Middle frontal gyrus (tissue), 1 donor: ENCODE results near the gene MDC1.
"Not testable (repeated sequence)": the region's sequence is repeated elsewhere in the genome, so short reads cannot be mapped to it uniquely, and the experiment has no call there.

ENCODE experiments used
- DNase-seq: peaks from one replicate; pipeline ENCODE4 v3.0.0-alpha.2; 2015; ENCODE audit warnings: low spot score; ENCODE audit errors: extremely low spot score

The MDC1 gene, protein sequence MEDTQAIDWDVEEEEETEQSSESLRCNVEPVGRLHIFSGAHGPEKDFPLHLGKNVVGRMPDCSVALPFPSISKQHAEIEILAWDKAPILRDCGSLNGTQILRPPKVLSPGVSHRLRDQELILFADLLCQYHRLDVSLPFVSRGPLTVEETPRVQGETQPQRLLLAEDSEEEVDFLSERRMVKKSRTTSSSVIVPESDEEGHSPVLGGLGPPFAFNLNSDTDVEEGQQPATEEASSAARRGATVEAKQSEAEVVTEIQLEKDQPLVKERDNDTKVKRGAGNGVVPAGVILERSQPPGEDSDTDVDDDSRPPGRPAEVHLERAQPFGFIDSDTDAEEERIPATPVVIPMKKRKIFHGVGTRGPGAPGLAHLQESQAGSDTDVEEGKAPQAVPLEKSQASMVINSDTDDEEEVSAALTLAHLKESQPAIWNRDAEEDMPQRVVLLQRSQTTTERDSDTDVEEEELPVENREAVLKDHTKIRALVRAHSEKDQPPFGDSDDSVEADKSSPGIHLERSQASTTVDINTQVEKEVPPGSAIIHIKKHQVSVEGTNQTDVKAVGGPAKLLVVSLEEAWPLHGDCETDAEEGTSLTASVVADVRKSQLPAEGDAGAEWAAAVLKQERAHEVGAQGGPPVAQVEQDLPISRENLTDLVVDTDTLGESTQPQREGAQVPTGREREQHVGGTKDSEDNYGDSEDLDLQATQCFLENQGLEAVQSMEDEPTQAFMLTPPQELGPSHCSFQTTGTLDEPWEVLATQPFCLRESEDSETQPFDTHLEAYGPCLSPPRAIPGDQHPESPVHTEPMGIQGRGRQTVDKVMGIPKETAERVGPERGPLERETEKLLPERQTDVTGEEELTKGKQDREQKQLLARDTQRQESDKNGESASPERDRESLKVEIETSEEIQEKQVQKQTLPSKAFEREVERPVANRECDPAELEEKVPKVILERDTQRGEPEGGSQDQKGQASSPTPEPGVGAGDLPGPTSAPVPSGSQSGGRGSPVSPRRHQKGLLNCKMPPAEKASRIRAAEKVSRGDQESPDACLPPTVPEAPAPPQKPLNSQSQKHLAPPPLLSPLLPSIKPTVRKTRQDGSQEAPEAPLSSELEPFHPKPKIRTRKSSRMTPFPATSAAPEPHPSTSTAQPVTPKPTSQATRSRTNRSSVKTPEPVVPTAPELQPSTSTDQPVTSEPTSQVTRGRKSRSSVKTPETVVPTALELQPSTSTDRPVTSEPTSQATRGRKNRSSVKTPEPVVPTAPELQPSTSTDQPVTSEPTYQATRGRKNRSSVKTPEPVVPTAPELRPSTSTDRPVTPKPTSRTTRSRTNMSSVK (N-terminal part only)

DNA sequence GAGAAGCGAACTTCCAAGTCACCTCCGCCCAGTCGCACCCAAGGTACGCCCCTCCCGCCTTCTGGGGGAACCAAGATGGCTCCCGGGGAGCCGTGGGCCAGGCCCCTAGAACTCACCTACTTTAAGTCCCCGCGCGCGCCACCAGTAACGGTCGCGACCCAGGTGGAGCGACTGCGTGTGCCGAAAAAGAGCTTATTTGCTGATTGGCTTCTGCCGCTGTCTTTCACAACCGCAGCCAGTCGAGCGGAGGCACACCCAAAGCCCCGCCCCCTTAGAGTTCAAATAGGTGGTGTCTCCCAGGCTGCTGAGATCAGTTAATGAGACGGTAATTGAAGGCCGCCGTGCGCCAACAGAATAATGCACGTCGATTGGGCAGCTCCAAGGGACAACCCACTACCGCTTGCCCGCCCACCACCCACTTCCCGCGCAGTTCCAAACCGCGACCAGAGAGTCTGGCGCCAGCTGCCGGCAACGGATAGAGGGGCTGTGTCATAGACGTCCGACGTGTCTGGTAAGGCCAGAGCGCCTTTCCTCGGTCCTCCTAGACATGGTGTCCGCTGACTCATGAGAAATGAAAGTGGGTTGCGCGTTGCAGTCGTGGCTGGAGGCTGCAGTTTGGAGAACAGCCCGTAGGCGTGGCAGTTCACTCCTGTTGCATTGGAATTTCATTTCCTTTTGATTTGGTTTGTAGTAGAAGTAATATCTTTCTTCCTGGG, at the start of gene MDC1:
Gene MDC1, minus strand, starts transcription at position 153 of the 716 bp plus-strand sequence. CDS start 2,106 bp downstream, outside the sequence.
- peak; percentile 98 for DNase-seq

DNA sequence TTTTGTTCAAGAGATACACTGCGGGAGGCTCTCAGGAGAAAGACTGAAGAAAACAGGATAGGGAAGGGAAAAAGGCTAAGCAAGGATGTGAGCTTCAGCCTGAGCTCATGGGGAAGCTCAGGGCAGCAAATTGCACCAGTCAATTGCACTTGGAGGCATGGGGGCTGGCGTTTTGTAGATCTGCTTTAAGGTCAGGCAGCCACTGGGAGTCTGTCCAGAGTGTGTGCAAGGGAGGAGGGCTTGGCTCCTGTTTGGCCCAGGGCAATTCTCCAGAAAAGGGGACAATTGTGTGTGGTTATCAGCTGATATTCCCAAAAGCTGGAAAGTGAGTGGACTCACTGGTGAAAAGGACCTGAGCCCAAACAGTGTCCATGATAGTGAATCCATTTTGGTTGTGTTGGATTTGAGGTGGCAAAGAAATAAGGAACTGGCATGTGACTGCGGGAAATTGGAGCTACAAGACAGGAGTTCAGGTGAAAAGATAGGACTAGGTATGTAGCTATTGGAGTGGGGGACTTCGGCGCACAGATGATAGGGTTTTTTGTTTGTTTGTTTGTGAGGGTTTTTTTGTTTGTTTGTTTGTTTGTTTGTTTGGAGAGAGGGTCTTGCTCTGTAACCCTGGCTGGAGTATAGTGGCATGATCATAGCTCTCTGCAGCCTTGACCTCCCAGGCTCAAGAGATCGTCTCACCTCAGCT, 49.5 kb upstream of the MDC1 start:
- no peak for DNase-seq

DNA sequence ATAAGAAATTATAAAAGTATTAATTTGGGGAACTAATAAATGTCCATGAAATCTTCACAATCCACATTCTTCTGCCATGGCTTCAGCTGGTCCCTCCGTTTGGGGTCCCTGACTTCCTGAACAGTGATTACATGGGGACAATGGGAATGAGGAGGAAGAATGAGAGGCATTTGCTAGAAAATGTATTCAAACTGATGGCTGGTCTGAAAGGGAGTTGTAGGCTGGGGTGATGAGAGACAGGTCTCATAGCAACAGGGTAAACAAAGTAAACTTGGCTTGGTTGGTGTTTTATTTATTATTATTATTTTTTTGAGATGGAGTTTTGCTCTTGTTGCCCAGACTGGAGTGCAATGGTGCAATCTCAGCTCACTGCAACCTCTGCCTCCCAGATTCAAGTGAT, 48.4 kb upstream of the MDC1 start:
- DNase-seq: not testable (repeated sequence)

DNA sequence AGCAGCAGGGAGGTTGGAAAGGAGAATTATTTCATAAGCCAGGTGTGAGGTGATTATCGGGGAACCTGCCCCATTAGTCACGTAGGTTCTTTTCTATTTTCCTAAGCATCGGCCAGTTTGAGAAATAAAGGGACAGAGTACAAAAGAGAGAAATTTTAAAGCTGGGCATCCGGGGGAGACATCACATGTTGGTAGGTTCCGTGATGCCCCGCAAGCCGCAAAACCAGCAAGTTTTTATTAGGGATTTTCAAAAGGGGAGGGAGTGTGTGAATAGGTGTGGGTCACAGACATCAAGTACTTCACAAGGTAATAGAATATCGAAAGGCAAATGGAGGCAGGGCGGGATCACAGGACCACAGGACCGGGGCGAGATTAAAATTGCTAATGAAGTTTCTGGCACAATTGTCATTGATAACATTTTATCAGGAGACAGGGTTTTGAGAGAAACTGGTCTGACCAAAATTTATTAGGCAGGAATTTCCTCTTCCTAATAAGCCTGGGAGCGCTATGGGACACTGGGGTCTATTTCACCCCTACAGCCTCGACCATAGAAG, 47.5 kb upstream of the MDC1 start:
- DNase-seq: not testable (repeated sequence)

DNA sequence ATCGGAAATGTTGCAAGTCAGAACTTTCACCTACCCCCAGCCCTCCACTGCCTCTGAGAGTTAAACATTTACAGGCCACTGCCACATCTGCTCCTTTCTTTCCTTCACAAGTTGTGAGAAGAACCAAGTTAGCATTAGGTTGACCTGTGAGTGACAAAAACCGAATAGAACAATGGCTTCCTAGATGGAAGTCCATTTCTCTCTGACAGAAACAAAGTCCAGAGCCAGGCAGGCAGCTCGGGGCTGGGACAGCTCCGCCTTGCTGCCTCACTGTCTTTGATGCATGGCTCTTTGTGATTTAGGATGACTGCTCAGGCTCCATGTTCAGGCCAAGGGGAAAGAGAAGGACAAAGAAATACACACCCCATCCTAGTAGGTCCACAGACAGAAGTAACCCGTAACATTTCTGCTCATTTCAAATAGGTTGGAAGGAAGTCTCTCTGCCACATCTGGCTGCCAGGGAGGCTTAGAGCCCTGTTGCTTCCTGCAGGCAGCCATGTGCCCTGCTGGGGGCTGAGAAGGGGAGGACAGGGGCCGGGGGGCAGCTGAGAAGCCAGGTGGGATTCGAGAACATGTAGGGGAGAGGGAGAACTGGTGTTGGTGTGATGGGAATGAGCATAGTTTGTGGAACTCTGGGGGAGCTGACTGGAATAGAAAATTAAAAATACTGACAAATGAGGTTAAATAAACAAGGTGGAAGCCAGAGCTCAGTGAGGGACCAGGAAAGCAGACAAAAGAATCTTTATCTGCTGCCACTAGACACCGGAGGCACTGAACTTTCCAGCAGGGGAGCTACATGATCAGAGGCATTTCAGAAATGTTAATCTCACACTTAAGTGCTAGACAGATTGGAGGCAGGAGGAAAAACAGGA, 46.8 kb upstream of the MDC1 start:
- DNase-seq: no peak

DNA sequence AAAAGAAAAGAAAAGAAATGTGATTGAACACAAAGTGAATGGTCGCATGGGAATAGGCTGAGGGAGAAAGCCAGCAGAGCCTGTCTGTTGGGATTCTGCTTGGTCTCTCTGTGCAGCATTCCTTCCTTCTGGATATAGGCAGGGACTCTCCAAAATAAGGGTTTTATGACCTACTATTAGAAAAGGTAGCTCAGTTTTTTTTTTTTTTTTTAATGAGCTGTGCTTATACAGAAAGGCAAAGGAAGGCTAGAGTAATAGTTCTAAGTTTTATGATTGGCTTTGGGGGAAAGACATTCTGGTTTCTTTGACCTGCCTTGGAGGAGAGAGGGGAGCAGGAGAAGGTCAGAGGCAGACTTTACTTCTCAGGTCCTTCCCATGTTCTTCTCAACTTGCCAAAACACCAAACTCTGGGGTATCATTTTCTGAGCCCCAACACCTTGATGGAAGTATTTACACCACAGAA, 46.1 kb upstream of the MDC1 start:
- DNase-seq: no peak

DNA sequence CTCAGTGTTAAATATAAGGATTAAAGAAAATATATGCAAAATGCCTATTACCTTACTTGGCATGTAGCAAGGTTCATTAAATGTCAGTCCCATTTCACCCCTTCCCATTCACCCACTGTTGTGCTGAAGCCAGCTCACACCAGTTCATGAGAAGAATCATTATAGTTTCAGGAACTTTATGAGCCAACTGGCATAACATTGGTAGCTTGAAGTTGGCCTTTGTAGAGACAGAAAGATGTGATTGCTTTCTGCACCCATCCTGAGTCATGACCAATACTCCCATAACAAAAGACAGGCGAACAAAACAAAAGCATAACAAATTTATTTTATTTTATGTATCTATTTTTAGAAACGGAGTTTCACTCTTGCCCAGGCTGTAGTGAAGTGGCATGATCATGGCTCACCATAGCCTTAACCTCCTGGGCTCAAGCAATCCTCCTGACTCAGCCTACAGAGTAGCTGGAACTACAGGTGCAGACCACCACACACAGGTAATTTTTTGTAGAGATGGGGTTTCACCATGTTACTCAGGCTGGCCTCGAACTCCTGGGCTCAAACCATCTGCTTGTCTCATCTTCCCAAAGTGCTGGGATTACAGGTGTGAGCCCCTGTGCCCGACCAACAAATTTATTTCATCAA, 44.8 kb upstream of the MDC1 start:
- no peak for DNase-seq

DNA sequence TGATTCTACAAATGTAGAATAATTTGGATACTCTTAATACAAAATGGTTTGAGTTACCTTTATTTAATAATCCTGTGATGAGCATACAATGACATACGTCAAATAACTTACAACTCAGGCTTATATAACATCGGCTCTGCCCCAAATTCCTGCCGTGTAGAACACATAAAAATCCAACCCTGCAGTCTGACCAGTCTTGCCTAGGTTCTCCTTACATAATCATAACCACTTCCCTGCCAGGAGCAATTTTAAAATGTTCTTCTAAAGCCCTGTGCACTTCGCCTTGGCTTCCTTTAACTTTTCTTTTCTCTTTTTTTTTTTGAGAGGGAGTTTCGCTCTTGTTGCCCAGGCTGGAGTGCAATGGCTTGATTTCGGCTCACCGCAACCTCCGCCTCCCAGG, 43.5 kb upstream of the MDC1 start:
- DNase-seq: no peak

DNA sequence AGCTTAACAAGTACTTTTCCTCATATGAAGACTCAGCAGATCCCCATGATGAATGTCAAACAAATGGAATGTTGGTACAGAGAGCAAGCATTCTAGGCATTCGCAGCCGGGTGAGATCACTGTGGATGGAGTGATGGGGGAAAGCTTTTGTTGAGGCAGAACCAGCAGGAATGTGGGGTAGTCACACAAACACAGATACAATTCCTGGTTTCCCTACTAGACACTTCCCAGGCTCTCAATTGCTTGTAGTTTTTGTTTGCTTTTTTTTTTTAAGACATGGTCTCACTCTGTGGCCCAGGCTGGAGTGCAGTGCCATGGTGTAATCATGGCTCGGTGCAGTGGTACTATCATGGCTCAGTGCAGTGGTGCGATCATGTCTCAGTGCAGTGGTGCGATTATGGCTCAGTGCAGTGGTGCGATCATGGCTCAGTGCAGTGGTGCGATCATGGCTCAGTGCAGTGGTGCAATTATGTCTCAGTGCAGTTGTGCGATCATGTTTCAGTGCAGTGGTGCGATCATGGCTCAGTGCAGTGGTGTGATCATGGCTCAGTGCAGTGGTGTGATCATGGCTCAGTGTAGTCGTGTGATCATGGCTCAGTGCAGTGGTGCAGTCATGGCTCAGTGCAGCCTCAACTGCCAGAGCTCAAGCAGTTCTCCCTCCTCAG, 42.6 kb upstream of the MDC1 start:
- DNase-seq: no peak

DNA sequence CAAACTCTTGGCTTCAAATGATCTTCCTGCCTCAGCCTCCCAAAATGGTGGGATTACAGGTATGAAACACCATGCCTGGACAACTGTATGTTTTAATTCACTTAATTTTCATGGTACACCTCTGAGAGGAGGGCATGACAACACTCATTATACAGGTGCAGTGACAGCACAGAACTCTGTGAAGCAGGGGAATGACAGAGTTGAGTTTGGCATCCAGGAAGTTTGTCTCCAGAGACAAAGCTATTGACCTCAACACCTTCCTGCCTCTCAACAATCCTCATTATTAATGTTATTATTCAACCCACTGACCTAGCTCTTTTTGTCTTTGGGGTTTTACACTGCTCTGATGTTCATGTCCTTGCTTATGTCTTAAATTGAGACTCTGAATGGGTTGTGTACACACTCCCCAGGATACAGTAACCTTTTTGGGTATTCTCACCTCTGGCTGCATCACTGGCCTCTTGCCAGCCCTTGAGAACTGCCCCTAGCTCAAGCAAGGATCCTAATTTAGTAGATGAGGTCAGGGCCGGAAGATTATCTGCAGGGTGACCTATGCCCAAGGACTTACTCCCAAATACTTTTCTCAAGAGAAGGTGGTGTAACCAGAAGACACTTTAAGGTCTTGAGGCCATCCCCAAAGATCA, 40.3 kb upstream of the MDC1 start:
- no peak for DNase-seq

DNA sequence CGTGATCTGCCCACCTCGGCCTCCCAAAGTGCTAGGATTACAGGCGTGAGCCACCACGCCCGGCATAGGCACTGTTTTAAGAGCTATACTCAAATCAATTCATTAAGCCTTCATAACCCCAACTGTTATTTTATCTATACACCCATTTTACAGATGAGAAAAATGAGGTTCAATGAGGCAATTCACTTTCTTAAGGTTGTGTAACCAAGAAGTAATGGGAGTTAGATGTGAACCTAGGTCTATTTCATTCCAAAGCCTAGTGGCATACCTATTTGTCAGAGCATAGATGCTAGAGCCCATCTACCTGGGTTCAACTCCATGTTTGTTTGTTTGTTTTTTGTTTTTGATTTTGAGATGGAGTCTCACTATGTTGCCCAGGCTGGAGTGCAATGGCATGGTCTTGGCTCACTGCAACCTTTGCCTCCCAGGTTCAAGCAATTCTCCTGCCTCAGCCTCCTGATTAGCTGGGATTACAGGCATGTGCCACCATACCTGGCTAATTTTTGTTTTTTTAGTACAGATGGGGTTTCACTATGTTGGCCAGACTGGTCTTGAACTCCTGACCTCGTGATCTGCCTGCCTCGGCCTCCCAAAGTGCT, 39.4 kb upstream of the MDC1 start:
- DNase-seq: not testable (repeated sequence)

DNA sequence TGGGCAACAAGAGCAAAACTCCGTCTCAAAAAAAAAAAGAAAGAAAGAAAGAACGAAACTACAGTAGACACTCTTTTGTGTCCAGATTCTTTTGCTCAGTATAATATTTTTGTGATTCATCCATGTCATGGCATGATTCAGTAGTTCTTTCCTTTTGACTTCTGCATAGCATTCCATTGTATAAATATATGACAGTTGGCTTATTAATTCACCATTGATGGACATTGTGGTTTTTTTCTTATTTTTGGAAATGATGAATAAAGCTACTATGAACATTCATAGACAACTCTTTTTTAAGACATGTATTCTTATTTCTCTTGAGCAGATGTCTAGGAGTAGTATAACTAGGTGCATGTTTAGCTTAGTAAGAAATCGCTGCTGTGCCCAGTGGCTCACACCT, 37.5 kb upstream of the MDC1 start:
- no peak for DNase-seq

DNA sequence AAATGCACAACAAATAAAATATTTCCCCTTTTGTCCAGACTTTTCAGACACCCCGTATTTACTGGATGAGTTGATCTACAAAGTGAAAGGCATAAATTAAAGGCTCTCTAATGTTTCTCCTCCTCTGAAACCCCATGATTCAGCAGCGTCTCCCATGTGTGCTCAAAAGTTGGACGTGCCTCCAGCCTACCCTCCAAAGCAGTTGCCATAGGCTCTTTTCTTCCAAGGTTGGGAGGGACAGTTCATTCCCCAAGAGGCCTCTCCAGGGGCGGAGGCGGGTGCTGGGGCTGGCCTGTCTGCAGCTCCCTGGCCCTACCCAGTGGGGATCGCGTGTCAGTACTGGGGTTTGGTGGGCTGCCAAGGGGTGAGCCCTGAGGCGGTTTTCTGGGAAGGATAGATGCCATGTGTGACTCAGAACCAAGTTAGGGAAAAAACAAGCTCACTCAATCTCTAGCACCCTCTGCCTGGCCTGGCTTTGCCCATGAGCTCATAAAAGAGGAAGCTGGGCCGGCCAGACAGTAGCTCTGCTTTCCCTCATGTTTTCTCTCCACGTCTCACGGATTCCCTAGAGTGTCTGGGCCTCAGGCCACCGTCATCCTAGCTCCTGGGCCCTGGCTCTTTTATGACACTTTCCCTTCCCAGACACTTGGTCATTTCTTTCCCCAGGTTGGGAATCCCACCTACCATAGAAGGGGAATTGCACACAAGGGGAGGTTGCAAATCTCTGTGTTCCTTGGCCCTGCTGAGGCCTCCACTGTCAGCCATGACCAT, 35.3 kb upstream of the MDC1 start:
- no peak for DNase-seq

DNA sequence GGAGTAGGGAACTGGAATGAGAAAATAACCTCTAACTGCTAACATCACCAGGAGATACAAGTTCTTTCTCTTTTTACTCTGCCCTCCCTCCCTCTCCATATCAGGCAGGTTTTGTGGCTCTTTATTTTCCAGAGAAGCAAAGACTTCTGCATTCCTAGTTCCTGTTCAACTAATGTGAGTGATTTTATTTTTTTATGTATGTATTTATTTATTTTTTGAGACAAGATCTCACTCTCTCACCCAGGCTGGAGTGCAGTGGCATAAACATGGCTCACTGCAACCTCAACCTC, 33.2 kb upstream of the MDC1 start:
- no peak for DNase-seq

DNA sequence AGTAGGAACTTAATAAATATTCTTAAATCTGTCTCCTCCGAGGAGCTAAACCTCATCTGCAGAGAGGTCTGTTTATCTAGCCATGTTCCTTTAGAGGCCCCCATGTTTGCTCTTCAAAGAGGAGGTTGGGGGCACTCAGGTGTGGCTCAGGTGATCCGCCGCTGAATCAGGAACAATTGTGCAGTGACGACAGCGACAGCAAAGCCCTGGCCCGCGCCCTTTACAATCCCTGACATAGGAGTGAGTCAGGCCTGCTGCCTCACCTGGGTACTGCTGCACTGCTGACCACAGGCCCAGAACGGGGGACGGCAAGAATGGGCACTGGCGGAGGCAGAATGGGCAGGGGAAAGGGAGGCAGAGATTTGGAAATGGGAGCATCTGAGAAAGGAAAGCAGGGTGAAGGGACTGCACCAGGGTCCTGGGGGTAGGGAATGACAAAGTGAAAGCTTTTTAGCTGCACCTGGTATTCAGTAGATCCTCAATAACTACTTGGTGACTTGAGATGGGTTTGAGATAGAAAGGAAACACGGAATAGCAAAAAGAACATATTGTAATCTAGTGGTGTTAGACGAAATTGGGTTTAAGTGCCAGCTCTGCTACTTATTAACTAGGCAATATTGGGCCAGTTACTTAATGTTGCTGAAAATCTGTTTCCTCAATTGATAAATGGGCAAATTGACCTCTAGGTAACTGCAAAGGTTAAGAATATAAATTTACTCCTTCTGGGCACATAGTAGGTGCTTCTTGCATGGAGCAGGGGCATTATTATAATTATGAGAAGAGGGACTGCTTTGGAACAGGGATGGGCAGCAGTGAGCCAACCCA, 32.7 kb upstream of the MDC1 start:
- DNase-seq: no peak
